D341Med (cell line): ENCODE measurements around the gene RAPGEF3.

Experiments used
- DNase-seq: peaks from one replicate; pipeline ENCODE4 v3.0.0; 2012; ENCODE audit warnings: low spot score

RAPGEF3 gene

DNA sequence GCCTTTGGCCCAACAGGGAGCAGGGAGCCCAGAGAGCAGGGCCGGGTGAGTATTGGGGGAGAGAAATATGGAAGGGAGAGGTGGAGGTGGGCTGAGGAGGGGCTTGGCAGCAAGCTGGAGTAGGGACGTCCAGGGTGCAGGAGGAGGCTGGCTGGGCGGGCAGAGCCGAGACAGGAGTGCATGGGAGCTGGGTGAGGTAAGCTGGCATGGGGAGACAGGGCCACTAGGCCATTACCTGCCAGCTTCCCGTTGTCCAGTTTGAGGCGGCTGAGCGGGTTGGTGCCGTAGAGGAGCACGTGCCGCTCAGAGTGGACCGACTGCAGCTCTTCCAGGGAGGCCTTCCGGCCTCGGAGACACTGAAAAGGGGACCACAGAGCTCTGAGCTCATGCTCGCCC, 32.7 kb upstream of the RAPGEF3 start:
- no peak for DNase-seq

GRCh38 chr12:47790676-47791350, 32.1 kb upstream of the RAPGEF3 start:
- no peak for DNase-seq

DNA sequence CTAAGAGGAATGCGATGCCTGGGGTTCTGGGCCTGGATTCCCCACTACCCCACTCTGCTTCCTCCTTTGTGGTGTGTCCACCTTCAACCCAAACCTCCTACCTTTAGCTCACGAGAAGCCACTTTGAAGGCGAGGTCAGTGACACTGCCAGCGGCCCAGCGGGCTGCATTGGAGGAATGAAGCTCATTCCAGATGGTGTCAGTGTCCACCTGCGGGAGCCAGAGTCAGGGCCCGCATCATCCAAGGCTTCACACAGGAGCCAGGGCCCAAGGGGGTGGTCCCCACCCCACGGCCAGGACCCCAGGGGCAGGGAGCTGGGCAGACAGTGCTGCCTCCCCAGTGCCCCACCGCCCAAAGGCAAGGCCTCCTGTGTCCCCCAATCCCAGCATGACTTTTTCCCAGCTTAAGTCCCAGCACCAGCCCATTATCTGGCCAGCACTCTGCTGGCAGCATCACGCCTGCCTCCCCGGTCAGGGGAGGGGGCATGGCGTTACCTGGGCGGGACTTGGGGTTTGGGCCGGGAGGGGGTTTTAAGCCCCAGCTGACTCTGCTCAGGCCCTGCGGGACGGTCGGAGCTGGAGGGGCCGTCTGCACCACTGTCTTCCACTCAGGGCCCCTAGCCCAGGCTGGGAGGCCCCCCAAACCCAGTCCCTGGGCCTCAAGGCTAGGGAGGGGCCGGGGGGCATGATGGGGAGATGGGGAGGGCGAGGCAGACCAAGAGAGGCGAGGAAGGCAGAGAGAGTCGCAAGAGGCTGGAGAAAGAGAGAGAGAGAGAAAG, 31.2 kb upstream of the RAPGEF3 start:
- DNase-seq, result no peak

DNA sequence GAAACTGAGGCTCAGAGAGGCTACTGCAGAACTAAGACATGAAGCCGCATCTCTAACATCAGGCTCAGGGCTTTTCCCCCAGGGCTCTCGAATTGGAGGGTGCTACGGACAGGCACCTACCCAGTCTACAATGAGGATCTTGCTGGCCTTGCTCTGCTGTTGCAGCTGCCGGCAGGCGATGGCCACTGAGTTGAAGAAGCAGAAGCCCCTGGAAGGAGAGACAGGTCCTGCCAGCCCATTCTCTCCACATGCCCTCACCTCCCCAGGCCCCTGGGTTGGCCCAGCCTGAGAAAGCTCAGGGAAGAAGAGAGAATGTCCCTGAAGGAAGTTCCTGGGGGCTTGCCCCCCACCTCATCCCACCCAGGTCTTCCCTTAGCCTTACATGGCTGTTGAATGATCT, 30.5 kb upstream of the RAPGEF3 start:
- DNase-seq, result no peak

GRCh38 chr12:47787596-47788319, 29.1 kb upstream of the RAPGEF3 start:
- no peak for DNase-seq

DNA sequence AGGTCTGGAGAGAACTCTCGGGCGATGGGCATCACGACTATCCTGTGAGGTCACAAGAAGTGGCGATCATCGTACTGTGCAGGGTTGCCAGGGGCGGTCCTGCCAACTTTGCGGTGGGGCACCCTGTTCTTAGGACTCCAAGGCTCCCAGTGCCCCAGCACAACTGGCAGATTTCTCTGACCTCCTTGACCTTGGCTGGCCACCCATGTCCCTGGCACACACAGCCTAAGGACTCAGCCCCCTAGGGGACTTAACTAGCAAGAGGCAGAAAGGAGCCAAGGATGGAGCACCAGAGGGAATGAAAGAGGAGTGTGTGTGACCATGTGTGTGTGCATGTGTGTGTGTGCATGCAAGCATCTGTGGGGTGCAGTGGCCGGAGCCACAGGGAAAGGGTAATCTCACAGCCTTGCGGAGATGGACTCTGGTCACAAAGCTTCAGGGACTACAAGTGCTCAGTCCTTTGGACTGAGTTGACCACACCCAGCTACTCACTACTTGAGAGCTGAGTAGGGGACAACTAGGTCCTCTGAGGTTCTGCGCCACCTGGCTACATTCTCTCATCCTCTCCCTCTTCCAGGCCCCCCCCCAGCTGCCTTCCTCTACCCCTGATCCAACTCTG, 28.1 kb upstream of the RAPGEF3 start:
- no peak for DNase-seq

- no peak for DNase-seq
Observed at GRCh38 chr12:47785887-47786661, 27.4 kb upstream of the RAPGEF3 start.

- DNase-seq, result no peak
Observed at GRCh38 chr12:47785036-47785886, 26.6 kb upstream of the RAPGEF3 start.

DNA sequence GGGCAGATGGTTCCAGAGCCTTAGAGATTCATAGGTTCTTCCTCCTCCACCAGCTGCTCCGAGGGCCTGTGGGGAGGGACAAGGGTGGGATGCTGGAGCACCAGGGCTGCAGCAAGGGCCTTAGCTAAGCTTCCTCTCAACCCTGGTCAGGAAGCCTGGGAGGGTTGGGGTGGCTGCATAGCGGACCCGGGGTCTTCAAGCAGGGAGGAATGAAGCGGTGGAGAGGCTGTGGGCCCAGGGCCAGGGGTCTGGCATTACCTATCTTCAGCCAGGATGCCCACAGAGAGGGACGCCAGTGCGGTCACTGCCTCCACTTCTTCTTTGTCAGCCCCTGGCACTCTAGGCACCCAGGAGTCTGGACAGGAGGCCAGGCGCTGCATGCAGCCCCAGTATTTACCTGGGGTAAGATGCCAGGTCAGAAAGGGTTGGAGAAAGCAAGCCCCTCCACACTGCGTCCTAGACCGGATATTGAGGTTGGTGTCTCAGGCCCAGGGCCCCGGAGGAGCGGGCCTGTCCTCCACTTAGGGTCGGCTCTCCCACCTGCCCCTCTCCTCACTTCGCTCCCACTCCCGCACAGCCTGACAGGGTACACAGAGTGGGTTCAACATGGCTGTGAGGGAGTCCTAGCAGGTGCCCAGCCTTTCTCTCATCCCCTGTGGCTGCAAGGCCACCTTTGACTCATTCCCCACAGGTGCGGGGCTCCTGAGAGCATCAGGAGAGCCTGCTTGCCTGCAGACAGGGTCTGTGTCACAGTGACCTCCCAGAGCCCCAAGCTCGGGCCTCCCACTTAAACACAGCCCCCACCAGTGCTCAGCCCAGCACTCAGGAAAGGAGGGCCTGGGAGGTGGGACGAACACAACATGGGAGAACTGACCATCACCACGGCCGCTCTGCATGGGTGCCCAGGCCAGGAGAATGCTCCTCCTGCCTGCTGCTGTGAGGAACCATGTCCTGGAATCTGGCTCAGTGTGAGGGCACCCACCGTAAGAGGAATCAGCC, 25.4 kb upstream of the RAPGEF3 start:
- no peak for DNase-seq

- DNase-seq, result no peak
Observed at GRCh38 chr12:47783024-47783755, 24.5 kb upstream of the RAPGEF3 start.

GRCh38 chr12:47782372-47782770, 23.7 kb upstream of the RAPGEF3 start:
- DNase-seq, result no peak

- DNase-seq, result peak; percentile 60
Observed at GRCh38 chr12:47781479-47782371, 23.0 kb upstream of the RAPGEF3 start.

DNA sequence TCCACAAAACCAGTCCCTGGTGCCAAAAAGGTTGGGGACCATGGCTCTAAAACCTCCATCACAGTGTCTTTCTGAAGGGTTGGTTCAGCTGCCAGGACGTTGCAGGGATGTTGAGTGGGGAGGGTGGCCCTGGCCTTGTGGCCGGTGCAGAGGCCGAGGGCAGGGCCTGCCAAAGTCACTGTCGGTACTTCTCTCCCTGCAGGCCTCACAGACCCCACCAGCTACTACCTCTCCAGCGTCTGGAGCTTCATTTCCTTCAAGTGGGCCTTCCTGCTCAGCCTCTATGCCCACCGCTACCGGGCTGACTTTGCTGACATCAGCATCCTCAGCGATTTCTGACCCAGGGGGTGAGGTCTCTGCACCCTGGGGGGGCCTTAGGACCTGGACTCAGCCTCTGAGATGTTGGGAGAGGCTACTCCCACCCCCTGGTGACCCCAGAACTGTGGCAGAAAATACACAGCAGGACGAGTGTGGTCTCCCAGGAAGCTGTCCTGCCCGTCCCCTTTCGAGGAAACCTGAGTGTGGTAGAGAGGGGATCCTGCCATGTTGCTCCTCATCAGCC, 21.3 kb upstream of the RAPGEF3 start:
- no peak for DNase-seq

- peak; percentile 84 for DNase-seq
Observed at GRCh38 chr12:47779301-47779942, 20.7 kb upstream of the RAPGEF3 start.

- DNase-seq, result no peak
Observed at GRCh38 chr12:47778881-47779280, 20.2 kb upstream of the RAPGEF3 start.

GRCh38 chr12:47777741-47778558, 19.3 kb upstream of the RAPGEF3 start:
- DNase-seq, result no peak
